GM18868 (cell line): Measurements from ENCODE around the gene JDP2.
A peak's percentile ranks its signal among the peaks of the same experiment; 100 is the strongest.
"Not testable (repeated sequence)": the region's sequence is repeated elsewhere in the genome, so short reads cannot be mapped to it uniquely, and the experiment has no call there.

Experiments used
- ATAC-seq: cut with Tn5 transposase; IDR thresholded peaks from one replicate; pipeline ENCODE4 v1.9.1; 2021; ENCODE audit warnings: mild to moderate bottlenecking, moderate library complexity; ENCODE audit not compliant: unreplicated experiment

Gene JDP2

DNA sequence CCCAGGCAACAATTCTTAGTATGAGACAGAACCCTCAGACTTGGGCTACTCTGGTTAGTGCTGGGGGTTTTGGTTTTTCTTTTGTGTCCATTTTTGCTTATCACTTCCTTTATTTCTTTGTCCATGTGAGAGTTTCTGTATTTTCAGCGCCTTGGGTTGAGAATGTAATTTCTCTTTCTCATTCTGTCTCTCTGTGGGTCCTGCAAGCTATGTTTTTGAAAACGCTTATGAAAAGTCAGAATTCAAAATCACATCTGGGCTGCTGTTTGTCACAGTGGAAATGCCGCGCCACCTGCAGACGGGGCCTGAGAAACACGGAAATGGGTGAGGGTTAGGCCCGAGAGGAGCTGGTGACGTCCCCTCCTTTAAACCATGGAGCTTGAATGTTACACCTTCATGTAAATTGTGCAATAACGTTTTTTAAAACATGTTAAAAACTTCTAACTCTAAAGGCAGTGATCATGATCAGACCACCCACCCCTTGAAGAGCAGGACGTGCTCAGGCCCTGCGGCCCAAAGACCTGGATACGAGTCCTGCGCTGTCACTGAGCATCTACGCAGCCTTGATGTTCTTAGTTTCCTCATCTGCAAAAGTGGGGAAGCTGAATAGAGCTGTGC, 26.1 kb downstream of the JDP2 start:
- peak; percentile 54 for ATAC-seq

DNA sequence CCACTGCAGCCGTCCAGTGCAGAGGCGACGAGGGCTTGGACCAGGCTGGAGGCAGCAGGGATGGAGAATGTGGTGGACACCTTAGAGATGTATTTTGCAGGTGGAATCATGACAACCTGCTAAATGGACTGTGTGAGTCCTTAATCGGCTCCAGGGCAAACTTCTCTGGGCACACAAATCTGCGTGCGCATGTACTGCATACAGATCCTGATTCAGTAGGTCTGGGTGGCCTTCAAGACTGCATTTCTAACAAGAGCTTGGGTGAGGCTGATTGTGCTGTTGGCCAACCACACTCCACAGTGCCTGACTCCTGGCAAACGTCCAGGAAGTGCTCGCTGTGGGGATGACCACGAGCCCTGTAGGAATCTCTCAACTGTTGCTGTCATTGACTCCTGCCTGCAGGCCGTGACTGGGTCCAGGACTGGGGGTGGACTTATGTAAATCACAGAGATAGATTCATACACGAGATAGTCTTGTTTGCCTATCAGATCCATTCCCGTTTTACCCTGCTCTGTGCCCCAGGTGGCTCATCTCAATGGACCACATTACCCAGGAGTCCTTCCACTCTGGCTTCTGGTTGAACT, 27.2 kb downstream of the JDP2 start:
- no peak for ATAC-seq

- ATAC-seq, result no peak
These were observed 28.5 kb downstream of the JDP2 start for GRCh38 chr14:75456069-75456996.

DNA sequence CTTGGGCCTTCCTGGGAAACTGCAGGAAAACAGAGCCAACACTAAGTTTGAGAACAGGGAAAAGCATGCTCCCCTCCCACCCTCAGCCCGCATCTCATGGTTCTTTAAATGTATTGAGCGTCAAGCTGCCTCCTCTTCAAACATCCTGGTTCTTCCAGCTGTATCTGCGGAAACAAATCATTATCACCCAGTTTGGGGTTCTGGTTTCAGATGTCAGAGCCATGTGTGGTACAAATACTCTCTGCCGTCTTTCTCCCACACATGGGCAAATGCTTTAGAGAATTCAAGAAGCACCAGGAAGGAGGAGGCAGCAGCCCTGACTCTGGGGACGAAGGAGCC, 29.1 kb downstream of the JDP2 start:
- no peak for ATAC-seq

GRCh38 chr14:75457648-75458165, 29.9 kb downstream of the JDP2 start:
- ATAC-seq, result no peak

GRCh38 chr14:75458305-75458704, 30.5 kb downstream of the JDP2 start:
- ATAC-seq, result no peak

DNA sequence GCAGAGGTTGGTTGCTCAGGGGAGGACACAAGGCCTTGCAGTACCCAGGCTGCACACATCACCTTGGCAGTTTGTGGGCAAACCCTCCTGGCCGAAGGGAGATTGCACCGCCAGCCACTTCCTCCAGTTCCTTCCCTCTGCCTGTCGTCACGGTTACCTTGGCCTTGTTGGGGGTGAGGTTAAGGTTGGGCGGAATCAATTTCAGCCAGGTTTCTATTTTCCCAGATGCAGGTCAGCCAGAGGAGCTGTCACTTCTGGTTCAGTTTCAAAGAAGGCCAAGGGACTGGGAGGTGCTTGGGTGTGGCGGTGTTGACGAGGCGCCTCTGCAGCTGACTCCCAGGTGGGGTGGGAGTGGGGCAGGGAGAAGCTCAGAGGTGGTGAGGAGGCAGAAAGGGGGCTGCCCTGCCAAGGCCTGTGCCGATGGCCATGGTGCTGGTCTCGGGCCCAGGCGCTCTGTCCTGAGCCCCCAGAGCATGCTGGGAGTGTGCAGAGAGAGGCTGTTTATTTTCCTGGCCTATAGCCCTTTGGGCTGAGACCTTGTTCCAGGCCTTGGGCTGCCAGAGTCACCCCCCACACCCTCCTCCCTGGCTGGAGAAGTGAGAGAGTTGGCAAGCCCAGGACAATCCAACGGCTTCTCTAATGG, 31.4 kb downstream of the JDP2 start:
- no peak for ATAC-seq

DNA sequence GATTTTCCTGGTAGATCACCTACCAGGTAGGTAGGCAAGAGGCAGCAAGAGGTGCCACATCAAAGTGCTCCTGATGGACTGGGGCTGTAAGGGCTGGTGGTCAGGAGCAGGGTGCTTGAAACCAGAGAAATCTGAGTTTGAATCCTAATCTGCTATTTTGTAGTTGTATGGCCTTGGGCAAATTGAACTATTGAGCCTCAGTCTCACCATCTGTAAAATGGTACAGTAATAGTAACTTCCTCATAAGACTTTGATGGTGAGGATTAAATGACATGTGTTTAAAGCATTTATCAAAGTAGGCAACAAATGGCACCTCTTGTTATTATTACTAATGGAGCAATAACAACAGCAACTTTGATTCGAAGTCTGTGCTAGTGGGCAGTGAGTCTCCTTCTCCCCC, 32.0 kb downstream of the JDP2 start:
- ATAC-seq, result no peak

DNA sequence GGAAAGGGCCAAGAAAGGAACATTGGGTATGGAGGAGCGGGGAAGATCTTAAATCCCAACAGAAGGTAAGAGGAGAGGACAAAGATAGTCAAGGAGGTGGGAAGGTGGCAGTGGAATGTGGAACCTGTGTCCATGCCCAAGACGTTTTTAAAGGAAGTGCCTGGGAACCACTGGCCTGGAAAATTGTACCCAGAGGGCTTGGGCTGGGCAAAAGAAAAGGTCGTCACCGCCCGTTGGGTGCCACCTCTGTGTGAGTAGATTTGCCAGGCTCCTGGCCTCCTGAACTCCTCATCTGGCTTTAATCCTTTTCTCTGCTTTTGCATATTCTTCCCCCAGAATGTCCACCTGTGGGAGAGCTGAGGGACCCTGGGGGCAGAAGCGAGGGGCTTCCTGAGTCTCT, 32.6 kb downstream of the JDP2 start:
- no peak for ATAC-seq

DNA sequence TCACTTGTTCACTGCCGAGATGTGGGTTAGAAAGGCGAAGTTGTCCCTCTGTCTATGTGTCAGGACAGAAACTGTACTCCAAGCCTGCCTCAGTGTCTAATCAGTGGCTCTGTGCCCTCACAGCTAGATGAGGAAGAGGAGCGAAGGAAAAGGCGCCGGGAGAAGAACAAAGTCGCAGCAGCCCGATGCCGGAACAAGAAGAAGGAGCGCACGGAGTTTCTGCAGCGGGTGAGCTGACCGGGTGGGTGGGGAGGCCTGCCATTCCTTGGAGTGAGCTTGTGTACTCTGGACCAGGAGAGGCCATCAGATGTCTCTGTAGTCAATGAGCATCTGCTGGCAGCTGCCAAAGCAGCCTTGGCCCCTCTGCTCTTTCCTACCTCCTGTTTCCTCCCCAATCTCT, 33.5 kb downstream of the JDP2 start:
- ATAC-seq, result no peak

DNA sequence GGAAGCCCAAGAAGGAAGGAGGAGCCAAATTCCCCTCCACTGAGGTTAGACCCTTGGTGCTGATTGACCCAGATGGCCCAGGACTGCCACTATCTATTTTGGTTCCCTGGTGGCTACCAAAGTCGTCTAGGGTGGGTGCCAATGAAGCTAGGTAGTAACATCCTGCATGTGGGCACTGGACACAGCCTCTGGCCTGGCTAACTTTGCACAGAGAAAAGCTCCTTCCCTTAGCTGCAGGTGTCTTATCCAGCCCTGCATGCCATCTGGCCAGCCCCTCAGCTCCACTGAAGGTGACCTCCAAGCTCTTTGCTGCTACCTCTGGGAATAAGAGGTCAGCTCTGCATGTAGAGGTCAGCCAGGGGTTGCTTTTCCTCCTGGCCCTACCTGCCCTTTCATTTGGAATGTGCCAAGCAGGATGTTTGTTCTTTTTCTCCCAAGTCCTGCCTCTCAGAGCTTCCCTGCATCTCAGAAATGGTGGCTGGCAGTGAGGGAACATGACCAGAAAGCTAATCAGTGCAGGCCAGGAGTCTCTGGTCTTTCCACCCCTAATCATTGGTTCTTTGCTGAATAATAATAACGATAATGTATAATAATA, 34.0 kb downstream of the JDP2 start:
- ATAC-seq, result no peak

- no peak for ATAC-seq
These were observed 36.8 kb downstream of the JDP2 start for GRCh38 chr14:75464626-75465025.

DNA sequence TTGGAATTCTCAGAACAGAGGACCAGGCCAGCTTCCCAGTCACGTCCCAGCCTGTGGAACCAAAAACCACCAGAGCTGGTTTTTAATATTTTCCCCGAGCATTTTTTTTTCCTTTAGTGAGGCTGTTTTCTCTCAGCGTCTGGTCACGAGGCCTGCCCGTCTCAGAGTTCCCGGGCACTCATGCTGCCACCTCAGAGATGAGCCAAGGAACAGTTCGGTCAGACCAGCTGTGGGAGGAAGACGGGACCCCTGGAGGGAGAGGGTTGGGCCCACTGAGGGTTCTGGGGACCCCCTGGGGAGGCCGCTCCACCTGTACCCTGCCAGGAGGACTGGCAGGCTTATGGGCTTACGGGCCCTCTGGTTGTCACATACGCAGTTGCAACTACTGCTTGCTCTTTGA, 39.9 kb downstream of the JDP2 start:
- no peak for ATAC-seq

DNA sequence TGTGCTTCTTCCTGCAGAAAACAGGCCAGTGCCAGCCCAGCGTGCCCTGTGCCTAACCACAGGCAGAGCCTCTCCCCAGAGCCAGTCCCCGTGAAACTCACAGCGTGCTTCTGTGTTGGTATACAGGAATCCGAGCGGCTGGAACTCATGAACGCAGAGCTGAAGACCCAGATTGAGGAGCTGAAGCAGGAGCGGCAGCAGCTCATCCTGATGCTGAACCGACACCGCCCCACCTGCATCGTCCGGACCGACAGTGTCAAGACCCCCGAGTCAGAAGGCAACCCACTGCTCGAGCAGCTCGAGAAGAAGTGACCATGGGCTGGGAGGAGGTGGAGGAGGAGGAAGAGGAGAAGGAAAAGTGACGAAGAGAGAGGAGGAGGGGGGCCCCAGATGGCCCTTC, 41.3 kb downstream of the JDP2 start:
- no peak for ATAC-seq

GRCh38 chr14:75469606-75470237, 41.9 kb downstream of the JDP2 start:
- ATAC-seq, result no peak

DNA sequence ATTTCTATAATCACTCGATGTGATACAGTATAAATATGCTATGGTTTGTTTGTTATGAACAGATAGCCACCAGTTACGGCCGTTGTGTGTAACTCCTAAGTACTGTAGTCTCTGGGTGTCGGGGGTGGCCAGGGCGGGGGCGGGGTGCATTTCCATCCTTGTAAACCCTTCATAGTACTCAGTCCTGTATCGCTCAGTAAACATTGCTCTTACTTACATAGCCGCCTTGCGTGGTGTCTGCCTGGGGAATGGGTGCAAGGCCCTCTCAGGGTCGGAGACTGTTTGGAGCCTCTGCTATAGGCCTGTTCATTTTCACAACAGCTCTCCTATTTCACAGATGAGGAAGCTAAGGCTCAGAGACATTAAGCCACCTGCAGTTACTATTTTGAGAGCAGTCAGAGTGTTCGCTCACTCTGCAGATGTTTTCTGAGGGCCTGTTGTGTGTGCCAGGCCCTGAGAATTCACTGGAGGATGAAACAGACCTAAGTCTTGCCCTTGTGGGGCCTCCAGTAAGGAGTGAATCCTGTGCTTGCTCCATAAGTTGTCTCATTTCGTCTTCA, 42.5 kb downstream of the JDP2 start:
- ATAC-seq, result no peak

DNA sequence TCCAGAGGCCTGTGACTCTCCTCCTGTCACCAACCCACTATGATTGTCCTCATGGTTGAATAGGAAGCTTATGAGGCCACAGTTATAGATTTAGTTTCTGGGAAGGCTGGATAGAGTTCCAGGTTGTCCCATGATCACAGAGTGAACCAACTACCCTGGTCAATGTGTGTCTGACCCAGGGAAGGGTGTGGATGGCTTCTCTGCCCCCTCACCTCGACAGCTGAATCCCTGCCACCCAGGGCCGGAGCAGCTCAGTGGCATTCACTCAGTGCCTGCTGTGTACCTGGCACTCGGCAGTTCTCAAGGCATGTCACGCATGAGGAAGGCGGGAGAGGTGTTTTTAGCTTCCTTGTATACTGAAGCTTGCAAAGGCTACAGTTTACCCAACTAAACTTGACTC, 43.2 kb downstream of the JDP2 start:
- no peak for ATAC-seq

- ATAC-seq, result not testable (repeated sequence)
These were observed 46.3 kb downstream of the JDP2 start for GRCh38 chr14:75474127-75474526.

DNA sequence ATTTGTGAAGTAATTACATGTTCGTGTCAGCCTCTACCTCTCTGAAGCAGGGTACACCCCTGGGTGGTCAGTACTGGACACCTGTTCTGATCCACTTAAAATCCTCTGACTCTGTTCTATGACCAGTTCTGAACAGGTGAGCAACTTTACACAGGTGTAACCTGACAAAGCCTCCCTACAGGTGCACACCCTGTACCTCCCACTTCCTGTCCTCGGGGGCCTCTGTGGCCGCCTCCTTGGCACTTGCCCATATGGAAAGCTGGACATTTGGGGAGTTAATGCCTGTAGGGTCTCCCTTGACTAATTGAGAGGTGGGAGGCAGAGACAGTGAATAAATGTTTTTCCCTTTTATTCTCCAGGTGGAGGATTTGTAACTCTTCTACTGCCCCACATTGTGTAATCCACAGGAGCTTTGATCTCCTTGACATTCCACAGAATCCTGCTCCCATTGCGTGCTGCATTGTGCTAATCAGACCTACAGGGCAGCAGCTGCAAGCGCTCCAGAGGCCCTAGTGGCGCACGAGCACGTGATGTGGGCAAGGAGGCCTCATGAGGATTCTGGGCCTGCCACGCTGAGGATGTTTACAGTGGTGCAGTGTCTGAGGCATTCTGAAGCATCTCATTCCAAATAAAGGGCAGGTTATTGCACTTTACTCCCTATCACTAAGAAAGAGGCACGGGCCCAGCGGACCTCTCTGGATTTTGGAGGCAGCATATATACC, 48.6 kb downstream of the JDP2 start:
- ATAC-seq, result no peak

- no peak for ATAC-seq
These were observed 50.1 kb downstream of the JDP2 start for GRCh38 chr14:75477881-75478280.
